CD4-positive, alpha-beta T cell treated with Interleukin-4 for 1 hour (primary cell): ENCODE measurements around the gene HTR1A.

Experiments
- DNase-seq, 2 donors: peaks; one replicate each; pipeline ENCODE4 v3.0.0-alpha.2; 2020 to 2022

Gene HTR1A

DNA sequence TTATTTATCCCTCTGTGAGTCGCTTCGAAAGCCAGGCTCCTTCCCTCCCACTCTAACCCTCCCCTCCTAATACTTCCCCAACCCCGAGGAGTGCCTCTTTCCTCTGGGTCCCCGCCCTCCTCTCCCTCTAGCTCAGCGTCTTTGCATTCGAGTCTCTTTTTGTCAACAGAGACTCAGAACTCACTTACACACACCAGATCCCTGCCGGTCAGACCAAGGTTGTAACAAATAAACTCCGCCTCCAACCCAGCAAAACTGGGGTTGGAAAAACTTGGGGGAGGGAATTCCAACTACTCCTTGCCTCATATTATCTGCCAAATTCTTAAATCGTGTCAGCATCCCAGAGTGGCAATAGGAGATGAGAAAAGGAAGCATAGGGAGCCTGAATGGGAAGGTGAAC is at the start of gene HTR1A:
HTR1A (minus strand) TSS at position 167 of the 400 bp plus-strand sequence. CDS start 726 bp downstream, outside the sequence.
- DNase-seq: no peak

DNA sequence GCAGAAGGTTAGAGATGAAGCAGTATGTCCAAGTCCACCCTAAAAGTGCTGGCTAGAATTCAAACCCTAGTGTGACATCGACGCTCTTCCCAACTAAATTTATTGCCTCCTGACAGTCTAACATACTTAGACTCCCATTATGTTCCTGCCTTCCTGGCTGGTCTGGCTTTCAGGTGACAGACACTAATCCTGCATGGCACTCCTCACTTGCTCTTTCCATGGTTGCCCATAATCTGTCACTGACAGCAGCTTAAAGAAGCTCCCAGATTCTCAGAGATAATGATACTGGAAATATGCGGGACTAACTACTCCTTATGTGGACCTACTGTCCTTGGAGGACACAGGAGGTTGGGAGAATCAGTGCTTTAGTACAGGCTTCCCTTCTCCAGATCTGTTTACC is 41.7 kb upstream of the HTR1A start:
- no peak for DNase-seq

GRCh38 chr5:64000096-64000495 is 37.9 kb upstream of the HTR1A start:
- no peak for DNase-seq

DNA sequence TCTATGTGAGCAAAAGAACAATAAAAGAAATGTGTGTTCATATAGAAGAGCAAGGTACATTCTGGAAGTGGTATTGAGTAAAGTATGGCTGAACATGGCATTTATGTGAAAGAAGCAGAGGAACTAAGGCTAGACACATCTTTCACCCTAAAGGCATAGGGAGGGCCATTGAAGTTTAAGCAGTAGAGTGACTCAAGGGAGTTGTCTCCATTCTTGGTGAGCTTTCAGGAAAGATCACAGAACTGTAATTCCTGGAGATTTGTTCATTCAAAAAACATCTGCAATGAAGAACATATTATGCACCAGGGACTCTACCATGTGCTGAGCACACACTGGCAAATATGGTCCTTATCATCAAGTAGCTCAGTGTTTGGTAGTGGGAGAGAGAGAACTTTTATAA is 24.8 kb upstream of the HTR1A start:
- no peak for DNase-seq

DNA sequence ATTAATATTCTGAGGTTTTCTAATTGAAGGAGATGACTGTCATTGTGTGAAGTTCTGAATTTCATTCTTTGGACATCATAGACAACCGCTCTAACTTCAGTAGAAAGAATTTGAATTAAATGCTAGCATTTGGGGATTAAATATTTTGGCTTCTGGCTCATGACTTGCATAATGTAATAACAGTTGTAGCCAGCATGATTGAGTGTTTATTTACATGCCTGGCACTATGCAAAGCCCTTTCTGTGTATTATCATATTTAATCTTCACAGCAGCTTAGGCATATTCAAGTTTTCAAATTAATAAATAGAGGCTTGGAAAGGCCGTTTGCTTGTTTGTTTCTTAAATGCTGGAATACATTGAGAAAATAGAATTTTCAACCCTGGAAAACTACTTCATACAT is 19.6 kb upstream of the HTR1A start:
- no peak for DNase-seq

DNA sequence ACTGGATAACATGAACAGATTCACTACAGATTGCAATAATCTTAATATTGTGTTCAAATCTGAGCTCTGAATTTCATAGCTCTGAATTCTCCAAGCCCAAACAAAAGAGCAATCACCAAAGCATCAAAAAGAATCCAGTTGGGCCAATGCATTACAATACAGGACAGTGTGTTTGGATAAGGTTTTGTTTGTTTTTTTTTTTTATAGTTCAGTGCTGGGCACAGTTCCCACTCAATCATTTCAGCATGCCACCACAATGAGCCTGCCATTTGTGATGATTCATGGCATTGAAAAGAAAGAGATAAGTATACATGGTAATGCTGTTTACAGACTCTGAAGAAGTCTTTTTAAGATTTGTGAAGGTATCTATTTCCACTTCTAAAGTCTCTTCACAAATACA is 1.7 kb upstream of the HTR1A start:
- no peak for DNase-seq

DNA sequence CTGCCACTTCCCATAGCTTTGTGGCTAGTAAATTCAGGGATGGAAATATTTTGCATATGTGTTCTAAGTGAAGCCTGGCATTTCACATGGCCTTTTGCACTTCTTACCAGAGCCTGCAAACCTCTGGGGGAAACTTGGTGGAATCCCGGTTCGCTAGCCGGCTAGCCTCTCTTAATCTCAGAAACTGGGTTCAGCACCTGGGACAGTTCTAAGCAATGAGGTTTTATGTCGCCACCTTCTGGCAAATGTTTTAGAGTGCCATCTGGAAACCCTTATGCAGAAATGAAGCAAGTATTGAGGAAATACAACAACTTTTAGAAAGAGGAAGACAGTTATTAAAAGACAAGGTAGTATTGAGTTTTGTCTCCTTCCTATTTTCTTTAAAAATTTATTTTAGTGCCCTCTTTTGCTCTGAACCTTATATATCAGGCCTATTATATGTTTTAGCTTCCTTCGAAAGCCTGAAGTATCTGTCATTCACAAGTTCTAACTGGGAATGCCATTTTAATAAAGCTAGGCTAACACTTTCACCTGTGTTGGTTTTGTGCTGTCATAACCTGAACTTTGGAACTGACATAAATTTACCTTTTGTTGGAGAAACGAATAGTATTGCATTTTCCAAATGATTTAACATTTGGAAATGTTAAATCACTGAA is 963 bp upstream of the HTR1A start:
- no peak for DNase-seq

- DNase-seq: no peak
Measured at GRCh38 chr5:63961598-63962161, 565 bp downstream of the HTR1A start.

DNA sequence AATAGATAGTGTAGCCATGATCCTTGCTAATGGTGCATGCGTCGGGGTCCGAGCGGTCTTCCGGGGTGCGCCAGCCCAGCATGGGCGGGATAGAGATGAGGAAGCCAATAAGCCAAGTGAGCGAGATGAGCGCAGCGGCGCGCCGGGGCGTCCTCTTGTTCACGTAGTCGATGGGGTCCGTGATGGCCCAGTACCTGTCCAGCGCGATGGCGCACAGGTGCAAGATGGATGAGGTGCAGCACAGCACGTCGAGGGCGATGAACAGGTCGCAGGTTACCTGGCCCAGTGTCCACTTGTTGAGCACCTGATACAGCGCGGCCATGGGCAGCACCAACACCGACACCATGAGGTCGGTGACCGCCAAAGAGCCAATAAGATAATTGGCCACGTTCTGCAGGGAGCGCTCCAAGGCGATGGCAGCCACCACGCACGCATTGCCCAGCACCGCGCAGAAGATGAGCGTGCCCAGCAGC is 1.1 kb downstream of the HTR1A start:
- no peak for DNase-seq

DNA sequence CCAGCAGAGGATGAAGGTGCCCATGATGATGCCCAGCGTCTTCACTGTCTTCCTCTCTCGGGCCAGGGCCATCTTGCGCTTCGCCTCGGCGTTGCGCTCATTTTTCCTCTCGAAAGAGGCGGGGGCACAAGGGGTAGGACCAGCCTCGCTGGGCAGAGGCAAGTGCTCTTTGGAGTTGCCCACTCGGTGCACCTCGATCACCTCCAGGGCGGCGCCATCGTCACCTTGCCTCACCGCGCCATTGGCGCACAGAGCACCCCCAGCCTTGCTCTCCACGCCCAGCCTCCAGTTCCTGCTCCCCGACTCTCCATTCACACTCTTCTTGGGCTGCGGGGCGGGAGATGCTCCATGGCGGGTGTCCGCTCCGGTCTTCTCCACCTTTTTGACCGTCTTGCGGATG is 1.6 kb downstream of the HTR1A start:
- no peak for DNase-seq

- DNase-seq: no peak
Measured at GRCh38 chr5:63959177-63959982, 2.9 kb downstream of the HTR1A start.

GRCh38 chr5:63958654-63959053 is 3.6 kb downstream of the HTR1A start:
- DNase-seq: no peak

DNA sequence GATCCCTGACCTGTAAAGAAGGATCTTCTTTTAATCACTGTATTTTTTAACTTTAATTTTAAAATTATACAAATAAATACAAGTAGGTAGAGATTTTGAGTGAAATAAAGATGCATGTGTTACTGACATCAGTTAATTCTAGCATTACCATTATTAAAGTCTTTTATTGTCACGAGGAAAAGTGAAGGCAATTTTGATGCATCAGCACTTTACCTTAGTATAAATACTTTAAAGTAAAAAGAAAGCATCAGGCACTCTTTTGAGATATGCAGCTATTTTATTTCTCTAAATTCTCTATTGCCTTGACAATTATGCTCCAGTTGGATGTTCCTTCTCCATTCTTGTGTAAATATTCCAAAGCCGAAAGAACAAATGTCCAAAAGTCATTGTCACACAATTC is 4.6 kb downstream of the HTR1A start:
- DNase-seq: no peak

GRCh38 chr5:63953217-63953616 is 9.0 kb downstream of the HTR1A start:
- no peak for DNase-seq

GRCh38 chr5:63935103-63935502 is 27.1 kb downstream of the HTR1A start:
- DNase-seq: no peak

- DNase-seq: no peak
Measured at GRCh38 chr5:63931836-63932235, 30.4 kb downstream of the HTR1A start.

DNA sequence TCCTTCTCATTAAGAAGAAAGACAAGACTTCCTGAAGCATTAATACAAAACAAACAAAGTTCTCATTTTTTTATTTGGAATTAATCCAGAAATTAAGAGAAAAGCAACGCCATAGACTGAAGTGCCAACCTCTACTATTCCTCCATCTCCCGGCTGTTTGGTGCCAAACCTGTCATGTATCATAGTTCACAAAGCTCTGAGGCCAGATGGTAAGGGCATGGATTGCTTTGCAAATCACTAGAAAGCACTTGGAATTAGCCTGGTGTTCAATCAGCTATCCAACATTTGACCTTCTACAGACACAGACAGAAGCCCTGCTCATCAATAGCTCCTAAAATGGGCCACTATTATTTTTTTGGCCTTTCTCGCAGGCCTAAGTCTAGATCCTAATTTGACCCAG is 33.8 kb downstream of the HTR1A start:
- no peak for DNase-seq

DNA sequence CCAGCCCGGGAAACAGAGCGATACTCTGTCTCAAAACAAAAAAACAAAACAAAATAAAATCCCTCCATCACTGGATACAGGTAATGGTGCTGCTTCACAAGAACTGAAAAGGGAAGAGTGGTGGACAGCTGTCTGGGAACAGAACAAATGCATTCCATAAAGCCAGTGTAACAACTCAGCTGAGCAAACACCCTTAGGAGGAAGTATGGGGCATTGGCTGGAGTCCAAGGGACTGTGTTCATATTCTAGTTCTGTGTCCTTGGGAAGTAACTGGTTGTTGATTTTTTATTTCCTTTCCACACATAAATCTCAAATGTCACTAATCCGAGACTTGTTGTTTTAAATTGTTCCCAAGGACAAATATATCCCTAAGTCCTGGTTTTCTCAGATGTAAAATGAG is 38.3 kb downstream of the HTR1A start:
- DNase-seq: no peak

GRCh38 chr5:63919763-63920478 is 42.3 kb downstream of the HTR1A start:
- no peak for DNase-seq

- no peak for DNase-seq
Measured at GRCh38 chr5:63916786-63917185, 45.5 kb downstream of the HTR1A start.

- DNase-seq: no peak
Measured at GRCh38 chr5:63911871-63912270, 50.4 kb downstream of the HTR1A start.
